Measurements from ENCODE around the gene BICC1. TPM values are rescaled to one million over a fixed set of nuclear protein-coding genes. Genes with fewer than 3 reads are reported as not detected.

Gene BICC1
- total and polyA plus RNA-seq, 2 of the 4 experiments (the other 2 are of a cell fraction) = 5.7 to 42.5 TPM

DNA sequence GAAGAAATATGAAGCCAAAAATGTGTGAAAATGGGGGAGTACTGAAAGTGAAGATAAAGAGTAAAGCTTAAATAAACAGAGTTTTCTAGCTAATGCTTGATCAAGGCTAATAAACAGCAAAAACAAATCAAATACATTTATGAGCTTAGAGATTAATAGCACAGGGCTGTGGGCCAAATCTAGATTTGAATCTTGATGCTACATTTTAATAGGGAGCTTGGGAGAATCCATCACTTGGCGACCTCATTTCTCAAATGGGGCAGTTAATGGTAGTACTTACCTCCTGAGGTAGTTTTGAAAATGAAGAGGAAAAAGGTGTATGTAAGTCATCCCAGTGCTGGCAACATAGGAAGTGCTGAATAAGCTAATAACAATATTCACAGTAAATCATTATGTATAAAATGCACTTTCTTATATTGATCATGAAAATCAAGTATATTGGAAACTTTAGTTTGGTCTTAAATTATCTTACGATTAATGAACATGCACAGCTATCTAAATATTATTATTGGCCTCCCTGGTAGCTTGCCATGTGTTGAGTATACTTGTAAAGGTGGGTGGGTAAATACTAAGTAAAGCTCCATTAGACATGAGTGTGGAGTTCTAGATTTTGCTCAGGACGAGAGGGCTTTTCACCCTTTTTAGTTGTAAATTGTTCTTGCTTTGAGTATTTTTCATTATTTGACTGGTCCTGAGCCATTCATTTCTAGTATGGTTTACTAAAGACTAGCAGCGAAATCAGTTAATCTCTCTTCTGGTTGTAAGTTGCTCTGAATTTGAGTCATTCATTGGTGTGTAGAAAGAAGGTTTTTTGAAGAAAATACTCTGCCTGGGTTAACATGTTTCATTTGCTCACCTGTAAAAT lies 5.1 kb downstream of the BICC1 start:
- no TSS peak for BruUV-seq (replicated peaks)
- Histone ChIP-seq H2BK5ac (ENCODE audit: low read depth, low read length, poor library complexity, severe bottlenecking) (no peak overlapping the region), H4K8ac (ENCODE audit: low read depth in 2 of 2, low read length in 2 of 2) (no peak overlapping the region), H3K4me2 (ENCODE audit: low read depth, low read length) (no peak overlapping the region; the same call in 1 of the 2 replicates), H3K36me3 (ENCODE audit: control insufficient read depth, insufficient read depth, low read length) (no peaks in the 10 kb centered on the region), H3K9ac (ENCODE audit: low read depth, low read length) (no peak overlapping the region), H2BK15ac (ENCODE audit: low read depth, low read length) (no peak overlapping the region), H2AFZ (replicated peaks; ENCODE audit: low read length, poor library complexity) (no peak overlapping the region), H3K27ac (ENCODE audit: insufficient read depth, low read length) (no peak overlapping the region), H3K56ac (ENCODE audit: extremely low read depth, insufficient read depth, low read length) (no peak overlapping the region), H2AK5ac (ENCODE audit: low read depth, low read length) (no peak overlapping the region), H3K79me1 (ENCODE audit: low read depth in 1 of 2, low read length in 2 of 2) (peaks cover 13 to 39% of the 10 kb centered on the region in 2 experiments), H3K4me1 (ENCODE audit: control insufficient read depth, insufficient read depth, low read length) (peaks cover 5% of the 10 kb centered on the region), H4K20me1 (ENCODE audit: insufficient read depth, low read length) (peaks cover 19% of the 10 kb centered on the region; the same call in 1 of the 2 replicates), H3K4ac (ENCODE audit: low read depth, low read length) (no peak overlapping the region), H2BK20ac (ENCODE audit: low read depth, low read length) (no peak overlapping the region), H3K14ac (replicated peaks; ENCODE audit: low read depth, low read length) (no peak overlapping the region), H3K4me3 (ENCODE audit: insufficient read depth, low read depth, low read length) (no peak overlapping the region), H4K91ac (ENCODE audit: insufficient read depth, low read depth, low read length) (no peak overlapping the region), H3K9me3 (ENCODE audit: control insufficient read depth, insufficient read depth, low read length) (no peaks in the 10 kb centered on the region), H3K23ac (ENCODE audit: low read depth, low read length) (no peak overlapping the region), H3K9me1 (ENCODE audit: insufficient read depth, low read length) (peaks cover 4% of the 10 kb centered on the region; the same call in 1 of the 2 replicates), H4K5ac (ENCODE audit: low read depth, low read length) (no peak overlapping the region), H2AK9ac (replicated peaks; ENCODE audit: low read depth, low read length, poor library complexity) (no peak overlapping the region), H2BK120ac (ENCODE audit: low read depth, low read length) (no peak overlapping the region), H3K18ac (ENCODE audit: low read depth, low read length) (no peak overlapping the region), H3K27me3 (ENCODE audit: control insufficient read depth, insufficient read depth, low read length) (no peaks in the 10 kb centered on the region)
- CTCF ChIA-PET = interaction anchor here (1.3 kb wide), 1 partner anchor 123 kb away, joined by 3 read pairs; no protein-coding TSS in a partner anchor
- POLR2A ChIA-PET (ENCODE audit: unreplicated experiment) = interaction anchor here (0.5 to 1.4 kb wide), 2 partner anchors 80 to 1792 kb away, joined by 3 to 7 read pairs; no protein-coding TSS in a partner anchor
- TF ChIP-seq MAFK (IDR thresholded peaks at IDR 0.05; ENCODE audit: low read depth, low read length) = peak; percentile 63
- TF ChIP-seq POLR2A (IDR thresholded peaks at IDR 0.05; ENCODE audit: low read depth, low read length) = no peak
- dilution Hi-C loops (cut with HindIII; ENCODE audit: low sequenced_read_pairs, unreplicated experiment) = no loop called here
- 100% methylated on average over 1 of the region's 4 CpGs; no CpG with 5 or more reads in 1 of the 2 experiments for WGBS, 2 experiments (ENCODE audit: extremely low coverage in 2 of 2, insufficient read length in 1 of 2)
- no peak for ATAC-seq (ENCODE audit: low read depth)
- intact Hi-C loops (cut with micrococcal nuclease) = no loop called here
- in situ Hi-C loops (cut with MboI; ENCODE audit: low sequenced_read_pairs) = no loop called here
- no peak for DNase-seq

All from IMR-90 (cell line).